HepG2 (cell line): ENCODE data around the gene TEKT3.

ENCODE experiments used
- CREM ChIP-seq, 2 experiments: sonication (generic) in 1 of 2; formaldehyde crosslinking in 1 of 2; IDR thresholded peaks; 2 replicates each; pipeline versions ENCODE4 v1.4.0 to v1.6.1; 2016 to 2020; ENCODE audit warnings: antibody characterized with exemption in 1 of 2, mild to moderate bottlenecking in 1 of 2, missing genetic modification reagents in 1 of 2
- NFE2L1 ChIP-seq: sonication (generic); formaldehyde crosslinking; IDR thresholded peaks from 2 replicates; pipeline ENCODE4 v1.4.0; 2020; ENCODE audit warnings: missing genetic modification reagents, mild to moderate bottlenecking, borderline replicate concordance
- PAWR ChIP-seq: sonication (generic); formaldehyde crosslinking; IDR thresholded peaks from 2 replicates; pipeline ENCODE4 v1.4.0; 2020; ENCODE audit warnings: missing genetic modification reagents, mild to moderate bottlenecking, borderline replicate concordance
- ZNF878 ChIP-seq: sonication (generic); formaldehyde crosslinking; IDR thresholded peaks from 2 replicates; pipeline ENCODE4 v1.8.1; 2023; ENCODE audit warnings: mild to moderate bottlenecking, missing genetic modification reagents, moderate library complexity
- TF ChIP-seq, protein P1 (sequence below): sonication (generic); formaldehyde crosslinking; IDR thresholded peaks from 2 replicates; pipeline ENCODE4 v1.8.1; 2023; ENCODE audit warnings: missing genetic modification reagents, inconsistent platforms, borderline replicate concordance

DNA sequence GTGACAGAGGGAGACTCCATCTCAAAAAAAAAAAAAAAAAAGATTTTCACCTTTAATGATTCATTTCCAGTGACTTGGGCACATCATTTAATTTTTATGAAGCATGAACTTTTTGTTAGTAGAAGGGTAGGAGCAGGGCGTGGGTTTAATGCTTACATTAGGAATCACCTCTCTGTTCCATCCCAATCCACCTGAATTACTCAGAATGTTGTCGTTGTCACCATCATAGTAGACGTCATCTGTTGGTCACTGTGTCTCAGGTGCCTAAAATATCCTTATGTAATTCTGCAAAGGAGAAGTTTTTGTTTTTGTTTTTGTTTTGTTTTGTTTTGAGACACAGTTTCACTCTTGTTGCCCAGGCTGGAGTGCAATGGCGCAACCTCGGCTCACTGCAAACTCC lies 38.3 kb upstream of the TEKT3 start:
- TF ChIP-seq NFE2L1 (CRISPR knock-in tag) (no peak), PAWR (no peak), ZNF878 (CRISPR knock-in tag) (no peak), CREM (IDR thresholded peaks at IDR 0.05) (no peak), CREM (CRISPR knock-in tag; IDR thresholded peaks at IDR 0.05) (no peak)
- TF ChIP-seq, protein P1, sequence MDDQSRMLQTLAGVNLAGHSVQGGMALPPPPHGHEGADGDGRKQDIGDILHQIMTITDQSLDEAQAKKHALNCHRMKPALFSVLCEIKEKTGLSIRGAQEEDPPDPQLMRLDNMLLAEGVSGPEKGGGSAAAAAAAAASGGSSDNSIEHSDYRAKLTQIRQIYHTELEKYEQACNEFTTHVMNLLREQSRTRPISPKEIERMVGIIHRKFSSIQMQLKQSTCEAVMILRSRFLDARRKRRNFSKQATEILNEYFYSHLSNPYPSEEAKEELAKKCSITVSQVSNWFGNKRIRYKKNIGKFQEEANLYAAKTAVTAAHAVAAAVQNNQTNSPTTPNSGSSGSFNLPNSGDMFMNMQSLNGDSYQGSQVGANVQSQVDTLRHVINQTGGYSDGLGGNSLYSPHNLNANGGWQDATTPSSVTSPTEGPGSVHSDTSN (CRISPR knock-in tag) = no peak
